ENCODE measurements around the gene MANEAL.
"Not testable (repeated sequence)": the region's sequence is repeated elsewhere in the genome, so short reads cannot be mapped to it uniquely, and the experiment has no call there.

Gene MANEAL

DNA sequence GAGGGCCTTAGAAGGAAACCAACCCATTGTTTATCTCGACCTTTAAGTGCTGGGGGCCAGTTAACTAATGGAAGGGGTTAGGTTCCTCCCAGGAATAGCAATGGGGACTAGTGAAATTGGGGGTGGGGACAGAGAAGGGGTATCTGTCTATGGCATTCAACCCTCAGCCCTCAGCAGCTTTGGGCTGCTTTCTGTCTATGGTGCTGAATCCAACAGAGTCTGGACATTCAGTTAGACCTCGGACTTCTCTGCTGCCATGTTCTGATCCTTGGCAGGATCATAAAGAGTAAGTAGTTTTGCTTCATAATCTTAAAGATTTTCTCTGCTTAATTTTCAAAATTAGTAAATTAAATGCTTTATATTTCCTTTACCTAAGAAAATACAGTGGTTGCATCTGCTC lies 26.2 kb upstream of the MANEAL start:
- Histone ChIP-seq H3K27me3 (peaks cover 31 to 62% (median 50%) of the 10 kb centered on the region in 11 experiments), H3K36me3 (no peaks in the 10 kb centered on the region), H3K9me3 (replicated peaks in 1 of 11) (peaks cover 0 to 6% (median 0%) of the 10 kb centered on the region in 11 experiments; a peak in 3 of 22 replicates), H3K4me1 (peaks cover 0 to 12% (median 0%) of the 10 kb centered on the region in 10 experiments; a peak in 4 of 20 replicates), H4K20me1 (peaks cover 0 to 9% (median 0%) of the 10 kb centered on the region in 11 experiments; a peak in 4 of 22 replicates), H3K27ac (no peak overlapping the region), H3K9ac (no peak overlapping the region), H3K4me2 (no peak overlapping the region), H3K4me3 (no peak overlapping the region)
- TF ChIP-seq Cebpa-rat (IDR thresholded peaks at IDR 0.05) = no peak

DNA sequence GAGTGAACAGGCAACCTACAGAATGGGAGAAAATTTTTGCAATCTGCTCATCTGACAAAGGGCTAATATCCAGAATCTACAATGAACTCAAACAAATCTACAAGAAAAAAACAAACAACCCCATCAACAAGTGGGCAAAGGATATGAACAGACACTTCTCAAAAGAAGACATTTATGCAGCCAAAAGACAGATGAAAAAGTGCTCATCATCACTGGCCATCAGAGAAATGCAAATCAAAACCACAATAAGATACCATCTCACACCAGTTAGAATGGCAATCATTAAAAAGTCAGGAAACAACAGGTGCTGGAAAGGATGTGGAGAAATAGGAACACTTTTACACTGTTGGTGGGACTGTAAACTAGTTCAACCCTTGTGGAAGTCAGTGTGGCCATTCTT lies 22.2 kb upstream of the MANEAL start:
- Histone ChIP-seq H3K4me1 (peaks cover 2 to 18% (median 6%) of the 10 kb centered on the region in 10 experiments; a peak in 18 of 20 replicates), H3K27me3 (peaks cover 9 to 33% (median 22%) of the 10 kb centered on the region in 11 experiments)
- H3K4me2 ChIP-seq; H3K9me3 ChIP-seq (replicated peaks in 1 of 11); H3K9ac ChIP-seq; H3K36me3 ChIP-seq; H3K27ac ChIP-seq; H3K4me3 ChIP-seq; H4K20me1 ChIP-seq: not testable (repeated sequence)

DNA sequence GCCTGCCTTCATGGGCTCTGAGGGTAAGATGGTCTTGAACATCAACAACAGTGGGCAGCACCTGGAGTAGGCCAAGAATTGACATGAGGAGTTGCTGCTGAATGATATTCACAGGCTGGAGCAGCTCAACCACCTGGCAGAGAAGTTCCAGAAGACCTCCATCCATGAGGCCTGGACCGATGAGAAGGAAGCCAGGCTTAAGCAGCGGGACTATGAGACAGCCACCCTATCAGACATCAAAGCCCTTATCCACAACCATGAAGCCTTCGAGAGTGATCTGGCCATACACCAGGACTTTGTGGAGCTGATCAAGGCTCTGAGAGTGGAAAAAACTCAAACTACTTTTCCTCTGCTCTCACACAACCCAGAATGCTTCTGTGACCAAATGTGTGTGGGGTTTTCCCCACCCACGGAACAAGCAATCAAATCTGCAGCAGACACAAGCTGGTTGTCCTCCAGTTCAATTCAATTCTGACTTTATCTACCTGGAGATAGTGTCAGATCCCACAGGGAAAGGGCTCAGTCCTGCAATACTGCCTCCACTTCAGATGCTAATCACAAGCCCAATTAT lies 16.6 kb upstream of the MANEAL start:
- Histone ChIP-seq H3K9me3 (replicated peaks in 1 of 11) (peaks cover 0 to 5% (median 0%) of the 10 kb centered on the region in 11 experiments; a peak in 1 of 22 replicates), H3K4me2 (peak overlapping the region; percentile 16 to 77 (median 67); a peak in 21 of 22 replicates), H3K4me1 (peaks cover 12 to 40% (median 28%) of the 10 kb centered on the region in 10 experiments), H3K27ac (peak overlapping the region in 2 of 11 experiments; percentile 6 to 8; a peak in 1 of 22 replicates), H4K20me1 (no peaks in the 10 kb centered on the region), H3K9ac (no peak overlapping the region), H3K4me3 (no peak overlapping the region), H3K27me3 (no peaks in the 10 kb centered on the region), H3K36me3 (no peaks in the 10 kb centered on the region)
- no peak for TF ChIP-seq Cebpa-rat (IDR thresholded peaks at IDR 0.05)

DNA sequence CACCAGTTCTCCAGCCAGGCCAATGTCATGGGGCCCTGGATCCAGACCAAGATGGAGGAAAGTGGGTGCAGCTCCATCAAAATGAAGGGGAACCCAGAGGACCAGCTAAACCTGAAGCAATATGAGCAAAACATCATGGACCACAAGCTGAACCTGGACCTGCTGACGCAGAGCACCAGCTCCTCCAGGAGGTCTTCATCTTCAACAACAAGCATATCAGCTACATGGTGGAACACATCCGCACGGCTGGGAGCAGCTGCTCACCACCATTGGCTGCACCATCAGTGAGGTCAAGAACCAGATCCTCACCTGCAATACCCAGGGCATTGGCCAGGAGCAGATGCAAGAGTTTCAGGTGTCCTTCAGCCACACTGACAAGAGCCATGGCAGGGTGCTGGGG lies 15.0 kb upstream of the MANEAL start:
- H3K4me2 ChIP-seq = peak overlapping the region in 2 of 11 experiments; percentile 67 to 74; a peak in 1 of 22 replicates
- H3K4me1 ChIP-seq = peaks cover 12 to 33% (median 24%) of the 10 kb centered on the region in 10 experiments
- H3K27me3 ChIP-seq = no peaks in the 10 kb centered on the region
- H3K36me3 ChIP-seq = no peaks in the 10 kb centered on the region
- H3K4me3 ChIP-seq = no peak overlapping the region
- TF ChIP-seq Cebpa-rat (IDR thresholded peaks at IDR 0.05) = no peak
- H3K9ac ChIP-seq = no peak overlapping the region
- peaks cover 0 to 2% (median 0%) of the 10 kb centered on the region in 11 experiments; a peak in 1 of 22 replicates for H3K9me3 ChIP-seq (replicated peaks in 1 of 11)
- H4K20me1 ChIP-seq = no peaks in the 10 kb centered on the region
- no peak overlapping the region for H3K27ac ChIP-seq

DNA sequence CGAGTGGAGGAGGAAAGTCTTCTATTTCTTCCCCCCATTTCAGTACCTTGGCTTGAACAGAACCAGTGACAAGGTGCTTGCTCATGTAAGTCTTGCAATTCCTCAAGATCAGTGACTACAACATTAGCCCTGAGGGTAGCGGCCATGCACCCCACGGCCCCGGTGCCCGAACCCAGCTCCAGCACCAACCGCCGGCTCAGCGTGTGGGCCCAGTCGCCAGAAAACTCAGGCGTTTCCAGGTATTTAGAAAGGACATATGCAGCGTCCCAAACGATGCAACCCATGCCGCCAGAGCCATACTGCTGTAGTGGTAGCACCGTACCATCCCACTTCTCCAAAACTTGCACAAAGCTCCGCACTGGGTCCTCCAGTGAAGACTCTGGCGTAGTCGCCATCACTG lies 11.2 kb upstream of the MANEAL start:
- Histone ChIP-seq H3K4me1 (peaks cover 0 to 16% (median 8%) of the 10 kb centered on the region in 10 experiments; a peak in 16 of 20 replicates), H4K20me1 (no peaks in the 10 kb centered on the region), H3K27me3 (no peaks in the 10 kb centered on the region), H3K4me2 (no peak overlapping the region), H3K9ac (no peak overlapping the region), H3K4me3 (no peak overlapping the region), H3K9me3 (replicated peaks in 1 of 11) (no peaks in the 10 kb centered on the region; a peak in 1 of 22 replicates), H3K27ac (no peak overlapping the region), H3K36me3 (no peaks in the 10 kb centered on the region)
- TF ChIP-seq Cebpa-rat (IDR thresholded peaks at IDR 0.05) = no peak

DNA sequence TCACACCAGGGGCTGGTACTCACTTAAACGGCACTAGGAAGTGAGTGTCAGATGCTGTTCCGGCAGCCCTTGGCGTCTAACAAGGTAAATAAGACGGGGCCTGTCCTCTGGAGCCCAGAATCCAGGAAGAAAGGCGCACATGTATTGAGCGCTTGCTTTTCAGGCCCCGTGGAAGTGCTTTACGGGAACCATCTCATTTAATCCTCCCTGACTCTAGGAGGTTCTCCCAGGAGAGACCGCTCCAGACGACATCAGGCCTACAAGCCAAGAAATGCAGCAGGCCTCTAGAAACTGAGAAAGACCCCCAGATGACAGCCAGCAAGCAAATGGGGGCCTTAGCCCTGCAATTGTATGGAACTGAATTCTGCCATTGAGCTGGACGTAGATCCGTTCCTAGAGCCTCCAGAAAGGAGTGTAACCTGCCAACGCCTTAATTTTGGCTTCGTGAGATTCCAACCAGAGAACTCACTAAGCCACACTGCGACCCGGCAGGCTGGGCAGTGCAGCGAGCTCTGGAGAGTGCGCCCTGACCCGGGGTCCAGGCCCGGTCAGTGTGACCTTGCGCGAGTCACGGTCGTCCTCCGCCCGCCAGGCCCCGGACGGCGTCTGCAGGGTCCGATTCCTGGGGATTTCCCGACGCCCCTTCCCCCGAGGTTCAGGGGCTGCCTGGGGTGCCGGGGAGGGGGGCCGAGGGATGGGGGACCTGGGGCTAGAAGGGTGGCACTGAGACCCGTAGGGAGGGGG lies 532 bp upstream of the MANEAL start:
- Histone ChIP-seq H3K9me3 (replicated peaks in 1 of 11) (no peaks in the 10 kb centered on the region), H3K4me1 (peaks cover 24 to 33% (median 28%) of the 10 kb centered on the region in 10 experiments), H3K4me3 (peak overlapping the region; percentile 70 to 92 (median 86); a peak in 19 of 20 replicates), H3K4me2 (peak overlapping the region; percentile 59 to 99 (median 95); a peak in 21 of 22 replicates), H3K27me3 (no peaks in the 10 kb centered on the region), H3K9ac (peak overlapping the region; percentile 77 to 97 (median 89); a peak in 19 of 22 replicates), H3K36me3 (peaks cover 12 to 29% (median 26%) of the 10 kb centered on the region in 11 experiments), H4K20me1 (peaks cover 5 to 34% (median 25%) of the 10 kb centered on the region in 11 experiments; a peak in 20 of 22 replicates), H3K27ac (peak overlapping the region in 10 of 11 experiments; percentile 67 to 96 (median 89); a peak in 18 of 22 replicates)
- TF ChIP-seq Cebpa-rat (IDR thresholded peaks at IDR 0.05) = no peak

DNA sequence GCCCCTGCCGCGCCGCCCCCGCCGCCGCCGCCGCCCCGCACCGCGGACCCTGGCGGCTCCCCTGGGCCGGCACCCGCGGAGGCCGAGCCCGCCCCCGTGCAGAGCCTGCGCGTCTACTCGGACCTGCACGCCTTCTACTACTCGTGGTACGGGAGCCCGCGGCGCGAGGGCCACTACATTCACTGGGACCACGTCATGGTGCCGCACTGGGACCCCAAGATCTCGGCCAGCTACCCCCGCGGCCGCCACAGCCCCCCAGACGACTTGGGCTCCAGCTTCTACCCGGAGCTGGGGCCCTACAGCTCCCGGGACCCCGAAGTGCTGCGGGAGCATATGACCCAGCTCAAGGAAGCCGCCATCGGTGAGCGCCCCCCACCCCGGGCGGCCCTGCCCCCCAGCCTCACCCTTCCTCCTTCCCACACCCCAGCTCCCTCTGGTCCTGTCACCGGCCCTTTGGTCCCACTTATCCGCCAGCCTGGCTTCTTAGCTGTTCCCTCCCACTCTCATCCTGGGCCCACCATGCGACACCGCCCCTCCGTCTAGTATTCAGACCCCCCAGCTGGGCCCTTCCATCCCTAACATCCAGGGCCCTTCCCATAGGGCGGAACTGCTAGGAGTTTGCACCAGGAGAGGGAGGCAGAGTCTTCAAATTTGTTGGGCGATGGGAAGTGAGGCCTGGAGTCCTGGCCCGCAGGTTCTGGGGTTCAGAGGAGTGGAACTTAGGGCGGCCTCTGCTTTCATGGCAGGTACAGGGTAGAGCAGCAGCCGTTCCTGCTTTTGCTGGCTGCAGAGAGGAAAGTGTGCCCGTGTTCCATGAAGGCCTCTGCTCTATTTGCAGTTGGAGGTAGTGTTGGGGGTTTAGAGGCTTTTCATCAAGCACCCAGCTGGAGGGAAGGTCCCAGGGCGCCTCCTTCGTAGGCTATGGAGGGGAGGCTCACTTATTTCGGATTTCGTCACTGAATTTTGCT lies 1.0 kb downstream of the MANEAL start:
- H3K4me3 ChIP-seq = peak overlapping the region; percentile 70 to 92 (median 86)
- peak overlapping the region; percentile 66 to 96 (median 89); a peak in 21 of 22 replicates for H3K27ac ChIP-seq
- peak overlapping the region; percentile 77 to 97 (median 89) for H3K9ac ChIP-seq

DNA sequence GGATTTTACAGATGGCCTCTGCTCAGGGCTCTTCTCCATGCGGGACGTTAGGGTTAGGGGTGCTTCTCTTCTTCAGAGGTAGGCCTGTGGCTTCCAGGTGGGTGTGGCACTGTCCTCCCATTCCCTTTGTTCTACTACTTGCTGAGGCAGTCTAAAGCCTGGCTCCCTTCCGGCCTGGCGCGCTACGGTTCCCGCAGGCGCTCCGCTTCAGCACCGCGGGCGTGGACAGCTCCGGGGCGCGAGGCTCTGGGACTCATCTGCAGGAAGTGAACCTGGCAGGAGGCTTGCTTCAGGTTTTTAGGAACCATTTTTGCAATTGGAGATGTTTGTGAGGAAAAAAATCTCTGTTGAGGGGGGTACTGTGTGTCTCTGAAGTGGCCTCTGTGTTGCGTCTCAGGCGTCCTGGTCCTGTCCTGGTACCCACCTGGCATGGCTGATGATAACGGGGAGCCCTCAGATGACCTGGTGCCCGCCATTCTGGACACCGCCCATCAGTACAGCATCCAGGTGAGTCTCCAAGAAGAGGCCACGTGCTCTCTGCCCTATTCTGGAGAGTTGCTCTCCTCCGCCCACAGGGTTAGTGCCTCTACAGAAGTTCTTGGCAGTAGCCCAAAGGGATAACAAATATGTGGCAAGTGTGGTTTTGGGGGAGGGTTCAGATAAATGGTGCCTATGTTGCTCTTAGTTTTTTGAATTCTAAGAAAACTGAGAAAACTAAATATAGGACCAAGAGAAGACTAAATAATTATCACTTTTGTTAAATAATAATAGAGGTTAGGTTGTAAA lies 1.9 kb downstream of the MANEAL start:
- peaks cover 5 to 58% (median 50%) of the 10 kb centered on the region in 11 experiments; a peak in 21 of 22 replicates for H4K20me1 ChIP-seq
- H3K4me3 ChIP-seq = peak overlapping the region; percentile 70 to 92 (median 86)
- no peak overlapping the region for H3K27ac ChIP-seq
- H3K4me1 ChIP-seq = peaks cover 26 to 40% (median 29%) of the 10 kb centered on the region in 10 experiments
- peak overlapping the region in 9 of 11 experiments; percentile 84 to 97 (median 89); a peak in 16 of 22 replicates for H3K9ac ChIP-seq
- H3K4me2 ChIP-seq = peak overlapping the region; percentile 79 to 99 (median 96)
- H3K36me3 ChIP-seq = peaks cover 37 to 53% (median 50%) of the 10 kb centered on the region in 11 experiments
- no peak for TF ChIP-seq Cebpa-rat (IDR thresholded peaks at IDR 0.05)
- no peaks in the 10 kb centered on the region for H3K9me3 ChIP-seq (replicated peaks in 1 of 11)
- H3K27me3 ChIP-seq = no peaks in the 10 kb centered on the region

More for the DNA sequence above, 1.0 kb downstream of the MANEAL start:
- TF ChIP-seq Cebpa-rat (IDR thresholded peaks at IDR 0.05) = no peak
- Histone ChIP-seq H4K20me1 (peaks cover 5 to 49% (median 41%) of the 10 kb centered on the region in 11 experiments; a peak in 21 of 22 replicates), H3K4me1 (peaks cover 24 to 33% (median 28%) of the 10 kb centered on the region in 10 experiments), H3K36me3 (peaks cover 28 to 44% (median 42%) of the 10 kb centered on the region in 11 experiments), H3K27me3 (no peaks in the 10 kb centered on the region), H3K4me2 (peak overlapping the region; percentile 79 to 99 (median 96)), H3K9me3 (replicated peaks in 1 of 11) (no peaks in the 10 kb centered on the region)
